ENCODE data around the gene DDHD1.

- TF ChIP-seq CTCF (IDR thresholded peaks at IDR 0.05) (no peak), MAX (IDR thresholded peaks at IDR 0.05) (no peak), HOXB13 (CRISPR knock-in tag; IDR thresholded peaks at IDR 0.05; ENCODE audit: low read depth) (no peak), POLR2A (IDR thresholded peaks at IDR 0.05; ENCODE audit: low read length) (no peak), RFX5 (IDR thresholded peaks at IDR 0.05) (no peak), KDM1A (IDR thresholded peaks at IDR 0.05; ENCODE audit: low read depth) (no peak), JUN (IDR thresholded peaks at IDR 0.05) (no peak), RNF2 (IDR thresholded peaks at IDR 0.05; ENCODE audit: borderline replicate concordance, low read depth) (no peak), MYC (IDR thresholded peaks at IDR 0.05; ENCODE audit: borderline replicate concordance, low read length) (no peak), CEBPB (IDR thresholded peaks at IDR 0.05) (no peak), USF2 (IDR thresholded peaks at IDR 0.05) (no peak), RARB (CRISPR knock-in tag; IDR thresholded peaks at IDR 0.05) (no peak), MAFK (IDR thresholded peaks at IDR 0.05; ENCODE audit: partially characterized antibody) (no peak)
These were observed 40.1 kb upstream of the DDHD1 start for GRCh38 chr14:53193193-53193592.

Data from A549 (cell line).